GM19238 (cell line): ENCODE results near the gene FAM118B.
"Not testable (repeated sequence)": the region's sequence is repeated elsewhere in the genome, so short reads cannot be mapped to it uniquely, and the experiment has no call there.

Experiments
- DNase-seq: peaks from one replicate; pipeline ENCODE4 v3.0.0; 2011; ENCODE audit warnings: low spot score; ENCODE audit not compliant: insufficient read length

Gene FAM118B

DNA sequence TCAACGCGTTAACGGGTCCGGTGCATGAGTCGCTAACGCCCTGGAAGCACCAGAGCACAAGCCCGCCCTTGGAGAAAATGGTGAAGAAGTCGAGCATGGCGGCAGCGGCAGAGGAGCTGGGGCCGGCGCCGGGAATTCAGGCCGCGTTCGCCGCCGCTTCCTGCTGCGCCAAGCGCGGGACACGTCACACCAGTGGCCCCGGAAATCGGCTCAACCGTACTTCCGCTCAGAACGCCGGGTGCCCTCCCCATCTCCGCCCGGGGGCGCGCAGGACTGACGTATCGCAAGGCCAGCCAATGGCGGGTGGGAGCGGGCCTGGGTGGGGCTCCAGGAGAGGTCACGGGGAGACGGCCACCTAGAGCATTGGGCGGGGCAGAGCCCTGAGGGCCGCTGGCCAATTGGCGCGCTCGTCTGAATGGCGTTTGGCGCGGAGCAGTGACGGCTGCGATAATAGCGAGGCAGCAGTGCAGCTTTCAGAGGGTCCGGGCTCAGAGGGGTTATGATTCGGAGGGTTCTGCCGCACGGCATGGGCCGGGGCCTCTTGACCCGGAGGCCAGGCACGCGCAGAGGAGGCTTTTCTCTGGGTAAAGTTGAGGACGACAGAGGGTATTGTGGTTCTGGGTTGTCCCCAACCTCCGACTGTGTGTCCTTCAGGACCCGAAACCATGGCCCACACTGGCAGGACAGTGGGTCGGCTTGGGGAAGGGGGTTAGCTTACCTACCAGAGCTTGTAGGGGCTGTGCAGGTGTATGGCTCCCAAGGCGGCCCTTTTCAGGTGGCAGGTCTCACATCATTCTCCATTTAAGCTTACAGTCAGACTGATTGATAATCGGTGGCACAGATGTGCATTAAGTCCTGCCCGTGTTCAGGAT, 57.4 kb downstream of the FAM118B start, which contains the start of the genes FOXRED1 and SRPRA:
Gene FOXRED1, plus strand, starts transcription at position 447 of the 872 bp plus-strand sequence. Its CDS starts 53 bp downstream, at position 500.
Gene SRPRA, minus strand, starts transcription at position 188 of the 872 bp plus-strand sequence. Its CDS starts 91 bp downstream, at position 97.
- DNase-seq, result peak; percentile 100

DNA sequence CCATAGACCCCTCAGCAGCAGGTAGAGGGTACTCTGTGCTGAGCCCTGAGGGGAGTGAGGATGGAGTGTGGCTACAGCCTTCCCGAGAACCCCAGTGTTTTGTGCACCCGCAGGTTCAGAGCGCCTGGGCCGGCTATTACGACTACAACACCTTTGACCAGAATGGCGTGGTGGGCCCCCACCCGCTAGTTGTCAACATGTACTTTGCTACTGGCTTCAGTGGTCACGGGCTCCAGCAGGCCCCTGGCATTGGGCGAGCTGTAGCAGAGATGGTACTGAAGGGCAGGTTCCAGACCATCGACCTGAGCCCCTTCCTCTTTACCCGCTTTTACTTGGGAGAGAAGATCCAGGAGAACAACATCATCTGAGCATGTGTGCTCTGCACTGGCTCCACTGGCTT, 65.7 kb downstream of the FAM118B start:
- DNase-seq, result no peak

DNA sequence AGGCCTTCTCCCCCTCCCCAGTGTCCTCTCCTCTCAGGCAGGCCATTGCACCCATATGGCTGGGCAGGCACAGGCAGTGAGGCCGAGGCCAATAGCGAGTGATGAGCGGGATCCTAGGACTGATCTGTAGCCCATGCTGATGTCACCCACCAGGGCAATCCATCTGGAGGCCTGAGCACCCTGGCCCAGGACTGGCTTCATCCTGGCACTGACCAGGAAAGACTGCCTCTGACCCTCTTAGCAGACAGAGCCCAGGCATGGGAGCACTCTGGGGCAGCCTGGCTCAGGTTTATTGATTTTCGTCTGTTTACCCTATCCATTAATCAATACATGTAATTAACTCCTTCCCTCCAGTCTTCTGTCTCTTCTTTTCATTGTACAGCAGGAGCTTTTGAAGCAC, 66.2 kb downstream of the FAM118B start:
- DNase-seq, result no peak

DNA sequence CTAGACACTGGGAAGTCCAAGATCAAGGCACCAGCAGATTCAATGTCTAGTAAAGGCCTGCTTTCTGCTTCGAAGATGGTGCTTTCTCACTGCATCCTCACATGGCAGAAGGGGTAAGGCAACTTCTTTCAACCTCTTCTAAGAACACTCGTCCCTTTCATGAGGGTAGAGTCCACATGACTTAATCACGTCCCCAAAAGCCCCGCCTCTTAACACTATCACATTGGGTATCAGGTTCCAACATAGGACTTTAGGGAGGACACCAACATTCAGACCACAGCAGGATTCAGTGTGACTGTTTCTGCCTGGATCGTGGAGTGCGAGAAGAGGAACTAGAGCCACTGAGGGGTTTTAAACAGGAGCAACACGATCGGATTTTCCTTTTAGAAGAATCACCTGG, 67.6 kb downstream of the FAM118B start:
- DNase-seq, result no peak

DNA sequence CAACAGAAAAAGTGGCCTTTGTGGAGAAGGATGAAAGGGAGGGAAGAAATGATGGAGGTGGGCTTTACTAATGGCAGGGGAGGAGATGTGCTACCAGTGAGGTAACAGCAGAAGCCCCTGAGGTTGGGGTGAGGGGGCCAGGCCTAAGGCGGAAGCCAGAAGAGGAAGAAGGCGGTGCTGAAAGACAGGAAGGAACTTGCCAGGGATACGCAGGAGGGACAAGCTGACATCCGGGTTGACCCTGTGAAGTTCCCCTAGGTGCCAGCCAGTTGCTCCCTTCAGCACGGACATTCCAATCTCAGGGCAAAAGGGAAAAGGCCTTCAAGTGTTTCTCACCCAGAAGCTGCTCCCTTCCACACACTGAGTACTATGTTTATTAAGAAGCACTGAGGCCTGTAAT, 69.0 kb downstream of the FAM118B start:
- no peak for DNase-seq

DNA sequence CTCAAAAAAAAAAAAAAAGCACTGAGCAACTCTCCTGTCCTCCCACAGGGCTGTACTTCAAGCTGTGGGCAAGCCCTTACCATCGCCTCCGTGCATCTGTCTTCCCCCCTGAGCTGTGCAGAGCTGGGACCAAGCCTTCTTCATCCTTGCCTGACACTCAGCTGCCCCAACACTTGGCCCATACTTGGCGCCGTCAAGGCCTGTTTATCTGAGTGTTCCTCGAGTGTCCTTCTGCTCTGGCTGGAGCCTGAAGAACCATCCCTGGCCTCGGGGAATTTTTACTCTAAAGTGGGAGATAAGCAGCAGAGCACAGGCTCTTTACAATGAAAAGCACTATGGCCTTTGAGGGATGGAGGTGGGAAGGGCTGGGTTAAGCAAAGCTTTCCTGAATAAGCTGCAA, 69.7 kb downstream of the FAM118B start:
- no peak for DNase-seq

DNA sequence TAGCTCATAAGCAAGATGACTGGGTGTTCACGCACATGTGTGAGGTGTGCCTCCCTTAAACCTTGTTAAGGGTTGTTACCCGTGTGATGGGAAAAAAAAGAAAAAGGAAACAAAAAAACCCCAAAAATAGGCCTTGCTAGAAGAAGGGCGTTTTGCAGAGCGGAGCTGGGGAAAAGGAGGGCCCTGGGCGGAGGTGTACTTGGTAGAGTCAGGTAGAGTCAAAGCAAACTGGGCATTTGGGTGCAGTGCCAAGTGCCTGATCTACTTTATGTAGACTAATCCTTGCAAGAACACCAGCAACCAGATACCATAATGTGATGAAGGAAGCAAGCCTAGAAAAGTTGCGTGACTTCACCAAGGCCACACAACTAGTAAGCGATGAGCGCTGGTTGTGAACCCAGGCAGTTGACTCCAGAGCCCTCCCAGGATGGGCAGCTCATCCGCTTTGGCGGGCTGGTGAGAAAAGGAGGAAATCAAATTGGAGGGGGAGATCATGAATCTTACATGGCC, 70.1 kb downstream of the FAM118B start:
- DNase-seq, result no peak

DNA sequence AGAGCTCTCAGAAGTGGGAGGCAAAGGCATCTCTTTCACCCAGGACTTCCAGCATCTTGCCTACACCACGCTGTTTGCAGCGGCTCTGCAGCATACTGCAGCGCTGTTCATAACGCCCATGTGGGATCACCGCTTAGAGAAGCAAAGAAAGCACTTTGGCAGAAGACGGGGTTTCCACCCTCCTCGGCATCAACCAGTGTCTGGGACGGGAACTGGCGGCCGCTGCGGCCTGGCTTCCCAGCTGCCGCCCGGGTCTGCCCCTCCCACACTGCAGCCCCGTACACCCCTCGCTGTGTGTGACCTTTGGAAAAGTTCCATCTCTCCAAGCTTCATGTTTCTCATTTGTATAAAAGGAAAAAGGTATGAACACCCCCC, 70.8 kb downstream of the FAM118B start:
- peak; percentile 41 for DNase-seq

DNA sequence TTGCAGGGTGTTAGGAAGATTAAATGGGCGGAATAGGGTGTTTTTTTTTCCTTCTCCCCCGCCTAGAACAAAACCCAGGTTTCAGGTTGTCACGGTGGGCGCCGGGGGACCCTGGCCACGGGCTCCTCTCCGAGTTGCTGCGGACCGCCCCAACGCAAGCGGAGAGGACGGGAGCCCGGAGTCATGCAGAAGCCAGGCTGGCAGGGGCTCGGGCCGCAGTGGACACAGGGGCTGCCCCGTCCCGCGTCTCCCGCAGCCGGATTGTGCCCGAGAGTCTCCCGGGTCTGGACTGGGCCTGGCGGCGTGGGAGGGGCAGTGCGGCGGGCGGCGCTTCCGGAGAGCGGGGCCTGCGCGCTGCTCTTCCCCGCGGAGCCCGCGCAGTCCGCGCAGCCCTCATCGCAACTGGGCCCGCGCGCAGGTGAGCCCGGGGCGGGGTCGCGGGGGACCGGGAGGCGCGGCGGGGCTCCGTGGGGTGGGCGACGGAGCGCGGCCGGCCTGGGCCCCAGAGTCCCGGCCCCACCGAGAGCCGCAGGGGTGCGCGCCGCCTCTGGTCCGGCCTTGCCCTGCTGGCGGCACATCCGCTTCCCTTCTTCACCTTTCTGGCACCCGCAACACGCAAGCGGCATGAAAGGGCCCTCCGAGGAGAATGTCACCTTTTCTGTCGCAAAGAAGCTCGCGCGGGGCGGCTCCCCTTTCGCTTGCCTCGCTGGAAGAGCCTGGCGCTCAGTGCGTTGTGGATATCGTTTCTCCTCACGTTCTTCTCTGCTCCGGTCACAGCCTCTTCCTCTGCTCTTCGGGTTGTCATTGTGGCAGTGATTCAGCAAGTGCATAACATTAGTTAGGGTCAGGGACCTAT, 71.4 kb downstream of the FAM118B start, which contains the start of gene TIRAP:
Gene TIRAP, plus strand, starts transcription at position 358 of the 856 bp plus-strand sequence. CDS start 7,802 bp downstream, outside the sequence.
- peak; percentile 69 for DNase-seq

DNA sequence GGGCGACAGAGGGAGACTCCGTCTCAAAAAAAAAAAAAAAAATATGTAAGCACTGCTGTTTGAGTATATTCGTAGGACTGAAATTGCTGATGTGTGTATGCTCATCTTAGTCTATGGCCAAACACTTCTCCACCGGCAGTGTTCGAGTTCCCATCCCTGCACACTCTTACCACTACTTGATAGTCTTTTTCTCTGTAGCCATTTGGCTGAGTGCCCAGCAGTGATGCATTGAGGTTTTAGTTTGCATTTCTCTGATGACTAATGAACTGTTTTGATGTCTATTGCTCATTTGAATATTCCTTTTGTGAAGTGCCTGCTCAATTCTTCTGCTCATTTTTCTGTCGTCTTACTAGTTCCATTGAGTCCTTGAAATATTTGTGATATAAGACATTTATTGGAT, 73.2 kb downstream of the FAM118B start:
- DNase-seq, result peak; percentile 35

DNA sequence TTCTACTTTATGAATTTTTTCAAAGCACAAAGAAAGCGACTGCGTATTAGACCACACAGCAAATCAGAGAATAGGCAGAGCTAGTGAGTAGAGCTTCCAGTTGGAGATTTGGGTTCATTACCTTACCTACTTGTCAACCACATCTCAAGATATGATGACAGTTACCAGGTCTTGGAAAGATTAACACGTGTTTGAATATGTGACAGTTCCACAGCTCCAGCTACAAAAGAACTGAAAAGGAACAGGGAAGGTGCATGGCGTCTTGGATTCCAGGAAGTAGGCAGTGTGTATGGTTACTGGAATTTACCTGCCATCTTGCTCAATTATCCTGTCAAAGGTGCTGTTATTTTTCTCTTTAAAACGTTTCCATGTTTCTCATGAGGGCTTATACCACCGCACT, 76.7 kb downstream of the FAM118B start:
- DNase-seq, result no peak

DNA sequence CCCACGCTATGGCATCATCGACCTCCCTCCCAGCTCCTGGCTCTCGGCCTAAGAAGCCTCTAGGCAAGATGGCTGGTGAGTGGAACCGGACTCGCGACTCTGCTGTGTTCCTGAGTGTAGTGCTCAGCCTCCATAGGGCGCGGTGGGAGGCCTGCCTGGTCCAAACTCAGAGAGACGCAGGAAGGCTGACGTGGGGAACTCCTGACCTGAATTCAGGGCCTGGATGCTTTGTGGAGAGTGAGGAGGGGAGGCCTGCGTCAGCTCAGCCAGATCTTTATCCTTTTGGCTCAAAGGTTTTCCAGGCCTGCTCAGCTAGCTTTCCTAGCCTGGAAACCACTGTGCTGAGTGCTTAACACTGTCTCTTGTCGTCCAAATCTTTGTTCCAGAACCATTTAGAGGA, 79.3 kb downstream of the FAM118B start:
- DNase-seq, result no peak

DNA sequence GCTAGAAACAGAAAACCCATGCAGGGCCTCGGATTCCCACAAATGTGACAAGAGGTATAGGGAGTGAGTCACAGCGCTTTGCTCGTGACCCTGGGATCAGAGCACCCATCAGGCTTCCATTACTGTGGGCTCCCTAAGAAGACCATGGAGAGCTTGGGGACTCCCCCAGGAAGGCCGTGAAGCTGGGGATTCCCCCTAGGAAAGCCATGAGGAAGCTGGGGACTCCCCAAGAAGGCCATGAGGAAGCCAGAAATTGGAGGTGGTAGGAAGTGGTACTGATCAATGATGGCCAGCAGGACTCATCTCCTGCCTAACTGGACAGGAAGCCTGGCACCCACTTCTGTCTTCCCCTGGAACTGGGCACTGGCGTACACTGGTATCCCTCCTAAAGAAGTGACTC, 82.1 kb downstream of the FAM118B start:
- DNase-seq, result no peak

DNA sequence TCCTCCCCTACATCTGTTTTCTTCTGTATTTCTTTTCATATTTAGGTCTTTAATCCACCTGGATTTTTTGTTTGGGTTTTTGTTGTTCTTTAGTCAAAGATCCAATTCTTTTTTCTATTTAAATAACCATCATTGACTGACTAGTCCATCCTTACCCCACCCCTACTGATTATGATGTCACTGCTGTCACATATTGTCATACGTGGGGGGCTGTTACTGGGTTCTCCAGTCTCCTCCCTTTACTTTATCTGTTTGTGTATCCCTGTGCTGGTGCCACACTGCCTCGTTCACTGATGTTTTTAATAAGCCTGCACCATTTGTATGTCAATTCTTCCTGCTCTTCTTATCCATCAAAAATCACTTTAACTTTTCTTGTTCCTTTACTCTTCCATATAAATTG, 85.4 kb downstream of the FAM118B start:
- DNase-seq, result no peak

DNA sequence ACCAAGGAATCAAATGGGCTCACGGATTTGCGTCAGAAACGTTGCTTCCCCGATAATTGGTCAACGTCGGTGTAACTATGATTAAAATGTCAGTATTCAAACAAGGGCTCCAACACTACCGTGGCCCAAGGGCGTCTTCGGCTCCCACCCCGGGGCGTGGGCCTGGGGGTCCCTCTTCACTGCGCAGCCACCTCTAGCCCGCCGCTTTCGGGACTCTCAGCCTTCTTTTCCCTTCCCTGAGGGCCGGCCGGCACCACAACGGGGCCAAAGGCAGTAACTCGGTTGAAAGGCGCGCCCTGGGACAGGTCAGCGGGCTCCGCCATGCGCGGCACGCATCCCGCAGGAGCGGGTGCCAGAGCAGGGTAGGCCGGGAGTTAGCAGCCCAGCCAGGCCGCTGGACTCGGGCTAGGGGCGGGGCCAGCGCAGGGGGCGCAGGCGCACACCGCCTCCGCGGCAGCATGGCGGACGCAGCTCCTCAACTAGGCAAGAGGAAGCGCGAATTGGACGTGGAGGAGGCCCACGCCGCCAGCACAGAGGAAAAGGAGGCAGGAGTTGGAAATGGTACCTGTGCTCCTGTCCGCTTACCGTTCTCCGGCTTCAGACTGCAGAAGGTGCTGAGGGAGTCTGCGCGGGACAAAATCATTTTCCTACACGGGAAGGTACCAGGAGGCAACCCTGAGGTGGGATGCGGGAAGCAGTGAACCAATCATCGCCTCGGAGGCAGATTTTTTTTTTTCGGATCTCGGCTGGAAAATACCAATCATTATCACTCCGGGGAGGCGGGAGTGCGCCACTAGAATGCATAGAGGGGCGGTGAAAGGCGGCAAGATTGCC, 92.3 kb downstream of the FAM118B start, which contains the start of gene DCPS:
Gene DCPS, plus strand, starts transcription at position 438 of the 834 bp plus-strand sequence. Its CDS starts 21 bp downstream, at position 459.
- peak; percentile 90 for DNase-seq

DNA sequence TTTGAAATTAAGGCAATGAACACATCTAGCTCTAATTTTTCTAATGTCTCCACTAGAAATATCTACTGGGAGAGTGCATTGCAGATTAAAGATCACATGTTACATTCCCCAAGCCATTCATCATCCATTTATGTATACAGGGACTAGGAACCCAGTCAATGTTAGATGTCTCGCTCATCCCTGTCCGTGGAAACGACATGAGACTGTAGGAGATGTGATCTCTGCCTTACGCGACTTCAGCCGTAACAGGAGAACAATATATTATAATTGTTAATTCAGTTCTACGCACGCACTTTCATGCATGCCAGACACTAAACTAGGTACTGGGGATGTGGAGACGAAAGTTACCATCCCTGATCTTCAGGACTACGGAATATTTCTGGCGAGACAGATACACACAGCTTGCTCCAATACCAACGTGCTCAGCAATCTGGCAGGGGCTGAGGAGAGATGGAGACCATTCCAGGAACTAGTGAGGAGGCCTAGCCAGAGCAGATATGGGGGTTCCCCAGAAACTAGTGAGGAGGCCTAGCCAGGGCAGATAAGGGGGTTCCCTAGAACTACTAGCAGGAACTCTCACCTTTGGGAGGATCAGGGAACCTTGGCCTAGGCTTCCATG, 93.0 kb downstream of the FAM118B start:
- DNase-seq, result no peak

DNA sequence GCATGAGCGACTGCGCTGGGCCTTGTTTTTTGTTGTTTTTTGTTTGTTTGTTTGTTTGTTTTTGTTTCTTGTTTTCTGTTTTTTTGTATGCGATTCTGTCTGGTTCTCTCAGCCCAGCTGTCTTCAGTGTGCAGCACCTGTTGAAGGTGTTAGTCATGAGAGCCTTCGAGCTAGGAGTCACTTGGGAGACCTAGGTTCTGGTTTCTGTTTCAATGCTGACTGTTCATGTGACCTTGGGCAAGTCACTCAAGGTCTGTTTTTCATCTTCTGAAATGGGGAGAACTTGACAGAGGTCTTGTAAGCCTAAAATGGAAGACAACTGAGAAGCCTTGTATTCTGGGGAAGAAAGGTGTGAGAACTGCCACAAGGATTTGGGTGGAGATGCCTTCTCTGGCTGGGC, 94.1 kb downstream of the FAM118B start:
- DNase-seq, result peak; percentile 58

DNA sequence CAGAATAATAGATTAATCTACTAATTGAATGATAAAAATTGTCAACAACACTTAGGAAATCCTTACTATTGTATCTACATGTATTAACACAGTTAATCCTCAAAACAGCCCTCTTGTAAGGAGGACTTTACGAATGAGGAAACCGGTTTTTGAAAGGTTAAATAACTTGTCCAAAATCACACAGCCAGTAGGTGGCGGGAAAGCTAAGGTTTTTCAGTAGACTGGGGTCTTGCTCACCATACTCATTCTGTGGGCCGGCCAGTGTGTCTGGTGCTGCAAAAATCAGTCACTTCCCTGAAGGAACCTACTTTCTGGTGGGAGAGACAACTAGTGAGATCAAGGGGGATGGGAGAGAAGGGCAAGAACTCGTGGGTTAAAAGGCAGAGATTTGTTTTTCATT, 96.1 kb downstream of the FAM118B start:
- DNase-seq, result no peak

DNA sequence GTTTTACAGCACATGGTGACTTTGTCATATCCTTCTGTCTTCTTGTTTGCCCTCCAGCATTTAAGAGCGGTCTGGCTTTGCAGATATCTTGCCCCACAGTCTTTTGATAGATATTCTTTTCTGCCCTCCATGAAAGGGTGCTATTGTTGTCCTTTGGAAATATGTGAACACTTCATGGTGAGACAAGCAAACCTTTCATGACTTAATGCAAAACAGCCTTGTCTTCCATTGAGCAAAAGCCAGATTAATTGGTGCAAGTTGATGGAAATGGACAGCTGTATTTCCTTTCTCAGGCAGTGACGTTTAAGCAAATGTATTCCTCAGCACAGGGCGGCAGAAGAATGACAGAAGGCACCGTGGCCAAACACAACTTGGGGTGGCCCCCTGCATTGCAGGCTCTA, 96.7 kb downstream of the FAM118B start:
- DNase-seq, result no peak

DNA sequence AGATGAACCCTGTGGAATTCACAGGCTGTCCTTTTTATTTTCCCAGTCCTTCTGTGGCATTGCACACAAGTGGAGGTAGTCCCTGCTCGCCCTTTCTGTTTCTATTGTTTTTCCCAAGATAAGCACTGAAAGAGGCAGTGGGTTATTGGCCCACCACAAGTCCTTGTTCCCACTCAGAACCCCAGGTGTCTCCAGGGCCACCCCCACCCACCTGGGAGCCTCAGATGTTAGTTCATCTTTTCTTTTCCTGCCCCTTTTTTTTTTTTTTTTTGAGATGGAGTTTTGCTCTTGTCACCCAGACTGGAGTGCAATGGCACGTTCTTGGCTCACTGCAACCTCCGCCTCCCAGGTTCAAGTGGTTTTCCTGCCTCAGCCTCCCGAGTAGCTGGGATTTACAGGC, 97.2 kb downstream of the FAM118B start:
- DNase-seq, result not testable (repeated sequence)
